ENCODE results near the gene TP53I3.
"Not testable (repeated sequence)": the region's sequence is repeated elsewhere in the genome, so short reads cannot be mapped to it uniquely, and the experiment has no call there.

TP53I3 gene

GRCh38 chr2:24052951-24053350 lies 31.7 kb downstream of the TP53I3 start:
- no peak for DNase-seq (ENCODE audit: low spot score)

GRCh38 chr2:24051833-24052232 lies 32.8 kb downstream of the TP53I3 start:
- no peak for DNase-seq (ENCODE audit: low spot score)

GRCh38 chr2:24050041-24050979 lies 34.3 kb downstream of the TP53I3 start:
- no peak for DNase-seq (ENCODE audit: low spot score)

- peak; percentile 35 for DNase-seq (ENCODE audit: low spot score)
Observed at GRCh38 chr2:24049485-24050021, 35.1 kb downstream of the TP53I3 start, which contains the start of gene FKBP1B. TSS of gene FKBP1B (plus strand) at chr2:24049741. CDS start at chr2:24049850, 109 bp downstream.

- DNase-seq (ENCODE audit: low spot score): no peak
Observed at GRCh38 chr2:24048769-24049484, 35.7 kb downstream of the TP53I3 start.

GRCh38 chr2:24047703-24048033 lies 37.0 kb downstream of the TP53I3 start:
- no peak for DNase-seq (ENCODE audit: low spot score)

GRCh38 chr2:24046930-24047702 lies 37.5 kb downstream of the TP53I3 start, which contains the start of gene WDCP:
TSS of gene WDCP (minus strand) at chr2:24047391. CDS start at chr2:24039494, 7,897 bp downstream.
- peak; percentile 94 for DNase-seq (ENCODE audit: low spot score)

- no peak for DNase-seq (ENCODE audit: low spot score)
Observed at GRCh38 chr2:24046599-24046929, 38.1 kb downstream of the TP53I3 start.

GRCh38 chr2:24045511-24046508 lies 38.8 kb downstream of the TP53I3 start:
- no peak for DNase-seq (ENCODE audit: low spot score)

GRCh38 chr2:24043133-24043532 lies 41.5 kb downstream of the TP53I3 start:
- DNase-seq (ENCODE audit: low spot score): not testable (repeated sequence)

- DNase-seq (ENCODE audit: low spot score): no peak
Observed at GRCh38 chr2:24040511-24040910, 44.1 kb downstream of the TP53I3 start.

- DNase-seq (ENCODE audit: low spot score): no peak
Observed at GRCh38 chr2:24038786-24039499, 45.7 kb downstream of the TP53I3 start.
